Measurements from ENCODE around the gene DECR2.

DECR2 gene

DNA sequence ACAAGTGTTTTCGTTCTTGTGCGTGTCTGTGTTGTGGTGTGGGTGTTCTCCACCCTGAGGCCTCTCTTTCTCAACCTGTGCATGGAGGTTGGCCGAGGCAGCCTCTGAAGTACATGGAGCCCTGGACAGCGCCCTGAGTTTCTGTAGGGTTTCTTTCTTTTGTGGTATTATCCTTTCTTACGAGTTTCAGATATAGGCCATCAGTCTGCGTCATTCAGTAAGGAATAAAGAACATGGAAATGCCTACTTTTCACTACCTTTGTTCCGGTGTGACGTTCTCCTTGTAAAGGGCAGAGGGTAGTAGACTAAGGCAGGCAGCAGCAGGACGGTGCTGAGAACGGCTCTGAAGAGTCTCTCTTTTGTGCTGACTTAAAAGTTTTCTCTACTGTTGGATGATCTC, 42.3 kb downstream of the DECR2 start:
- DNase-seq (ENCODE audit: low spot score) = no peak

- DNase-seq (ENCODE audit: low spot score) = no peak
These were observed 43.9 kb downstream of the DECR2 start for GRCh38 chr16:445566-445965.

GRCh38 chr16:450385-450784, 48.7 kb downstream of the DECR2 start:
- no peak for DNase-seq (ENCODE audit: low spot score)

DNA sequence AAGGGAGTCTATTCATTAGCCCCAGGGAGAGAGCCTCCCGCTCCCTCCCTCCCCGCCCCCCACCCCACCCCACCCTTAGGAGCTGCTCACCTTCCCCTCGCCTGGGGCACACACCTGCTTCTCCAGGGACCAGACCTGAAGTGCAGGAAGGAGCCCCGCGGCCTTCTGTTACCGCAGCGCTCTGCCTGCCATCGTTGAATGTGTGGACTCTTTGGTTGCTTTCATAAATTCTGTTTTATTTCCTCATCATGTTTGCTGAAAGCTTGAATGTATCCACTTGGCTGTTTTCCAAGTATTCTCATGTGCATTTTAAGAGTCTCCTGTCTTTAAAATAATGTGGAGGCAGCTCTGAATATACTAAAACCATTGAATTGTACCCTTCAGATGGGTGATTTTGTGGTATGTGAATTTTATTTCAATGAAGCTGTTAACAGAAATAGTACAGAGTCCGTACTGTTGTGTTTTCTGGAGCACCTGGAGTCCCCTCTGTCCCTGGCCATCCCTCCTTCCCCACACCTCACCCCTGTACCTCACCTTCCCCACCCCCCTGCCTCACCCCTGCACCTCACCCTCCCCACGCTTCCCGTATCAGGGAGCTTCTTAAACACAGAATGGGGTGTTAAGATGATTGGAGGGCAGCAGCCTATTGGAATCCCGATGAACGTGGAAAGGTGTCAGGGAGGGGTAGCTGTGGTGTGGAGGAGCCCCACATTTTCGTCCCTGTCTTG, 49.3 kb downstream of the DECR2 start:
- no peak for DNase-seq (ENCODE audit: low spot score)

DNA sequence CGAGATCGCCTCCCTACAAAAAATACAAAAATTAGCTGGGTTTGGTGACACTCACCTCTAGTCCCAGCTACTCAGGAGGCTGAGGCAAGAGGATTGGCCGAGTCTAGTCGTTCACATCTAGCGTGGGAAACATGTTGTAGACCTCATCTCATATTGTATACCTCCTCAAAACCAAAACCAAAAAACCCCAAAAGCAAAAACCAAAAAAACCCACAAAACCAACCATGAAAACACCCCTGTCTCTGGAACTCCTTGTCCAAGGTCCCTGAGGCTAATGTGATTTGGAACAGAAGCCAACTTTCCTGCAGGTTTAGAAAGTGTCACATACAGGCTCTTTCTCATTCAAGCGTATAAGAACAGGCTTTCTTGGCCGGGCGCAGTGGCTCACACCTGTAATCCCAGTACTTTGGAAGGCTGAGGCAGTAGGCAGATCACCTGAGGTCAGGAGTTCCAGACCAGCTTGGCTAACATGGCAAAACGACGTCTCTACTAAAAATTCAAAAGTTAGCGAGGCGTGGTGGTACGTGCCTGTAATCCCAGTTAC, 52.8 kb downstream of the DECR2 start:
- no peak for DNase-seq (ENCODE audit: low spot score)

DNA sequence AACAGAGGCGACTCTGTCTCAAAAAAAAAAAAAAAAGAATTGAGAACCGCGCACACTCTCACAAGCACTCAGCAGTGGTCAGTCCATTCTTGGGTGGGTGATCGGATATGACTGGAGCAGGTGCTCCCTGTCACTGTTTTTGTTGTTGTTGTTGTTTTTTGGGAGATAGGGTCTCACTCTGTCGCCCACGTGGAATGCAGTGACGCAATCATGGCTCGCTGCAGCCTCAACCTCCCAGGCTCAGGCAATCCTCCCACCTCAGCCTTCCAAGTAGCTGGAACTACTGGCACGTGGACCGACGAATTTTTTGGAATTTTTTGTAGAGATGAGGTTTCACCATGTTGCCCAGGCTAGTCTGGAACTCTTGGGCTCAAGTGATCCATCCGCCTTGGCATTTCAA, 53.8 kb downstream of the DECR2 start:
- DNase-seq (ENCODE audit: low spot score) = no peak

- DNase-seq (ENCODE audit: low spot score) = no peak
These were observed 55.3 kb downstream of the DECR2 start for GRCh38 chr16:456891-457483.

GRCh38 chr16:457732-458400, 56.2 kb downstream of the DECR2 start:
- DNase-seq (ENCODE audit: low spot score) = no peak

- DNase-seq (ENCODE audit: low spot score) = no peak
These were observed 58.1 kb downstream of the DECR2 start for GRCh38 chr16:459761-460160.

DNA sequence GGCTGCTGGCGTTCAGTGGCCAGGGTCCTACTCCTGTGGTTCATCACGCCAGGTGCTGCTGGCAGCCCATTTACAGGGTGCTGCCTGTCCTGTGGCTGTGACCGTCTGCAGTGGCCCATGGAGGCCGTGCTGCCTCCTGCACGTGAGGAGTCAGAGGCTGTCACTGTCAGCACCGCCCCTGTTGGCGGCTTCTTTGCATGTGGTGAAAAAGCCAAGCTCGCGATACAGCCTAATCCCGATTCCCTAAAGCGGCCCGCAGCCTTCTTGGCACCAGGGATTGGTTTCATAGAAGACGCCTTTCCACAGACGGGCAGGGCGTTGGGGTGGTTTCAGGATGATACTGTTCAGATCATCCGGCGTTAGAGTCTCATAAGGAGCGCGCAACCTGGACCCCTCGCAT, 59.1 kb downstream of the DECR2 start:
- no peak for DNase-seq (ENCODE audit: low spot score)

Data from HuH-7 (cell line).